GM12864 (cell line): ENCODE measurements around the gene SYT5.

Source experiments
- DNase-seq: peaks from one replicate; pipeline ENCODE4 v3.0.0-alpha.2; 2011; ENCODE audit warnings: low read depth
- H3K4me3 ChIP-seq: 2 replicates; pipeline ENCODE4 v1.5.1; 2011; ENCODE audit warnings: mild to moderate bottlenecking, low read depth, low read length, control low read depth
- TF ChIP-seq, protein P1 (sequence below): IDR thresholded peaks from 2 replicates; pipeline ENCODE4 v1.5.1; 2011; ENCODE audit warnings: low read depth, mild to moderate bottlenecking, moderate library complexity, low read length, control low read depth, inconsistent platforms; ENCODE audit errors: missing control alignments

SYT5 gene

DNA sequence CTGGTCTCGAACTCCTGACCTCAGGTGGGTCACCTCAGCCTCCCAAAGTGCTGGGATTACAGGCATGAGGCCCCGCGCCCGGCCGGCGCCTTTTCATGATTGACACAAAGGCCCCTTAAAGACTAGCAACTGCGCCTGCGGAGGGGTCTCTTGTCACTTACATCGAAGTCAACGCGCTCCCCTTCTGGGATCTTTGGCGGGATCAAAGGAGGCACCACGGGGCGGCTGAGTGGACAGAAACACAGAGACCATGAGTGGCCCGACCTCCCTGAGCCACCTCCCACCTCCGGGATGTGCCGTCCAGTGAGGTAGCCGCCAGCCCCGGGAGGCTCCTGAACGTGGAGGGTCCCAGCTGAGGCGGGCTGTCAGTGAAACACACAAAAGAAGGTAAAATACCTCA, 38.4 kb downstream of the SYT5 start:
- no peak overlapping the region for H3K4me3 ChIP-seq
- DNase-seq: no peak
- TF ChIP-seq, protein P1, sequence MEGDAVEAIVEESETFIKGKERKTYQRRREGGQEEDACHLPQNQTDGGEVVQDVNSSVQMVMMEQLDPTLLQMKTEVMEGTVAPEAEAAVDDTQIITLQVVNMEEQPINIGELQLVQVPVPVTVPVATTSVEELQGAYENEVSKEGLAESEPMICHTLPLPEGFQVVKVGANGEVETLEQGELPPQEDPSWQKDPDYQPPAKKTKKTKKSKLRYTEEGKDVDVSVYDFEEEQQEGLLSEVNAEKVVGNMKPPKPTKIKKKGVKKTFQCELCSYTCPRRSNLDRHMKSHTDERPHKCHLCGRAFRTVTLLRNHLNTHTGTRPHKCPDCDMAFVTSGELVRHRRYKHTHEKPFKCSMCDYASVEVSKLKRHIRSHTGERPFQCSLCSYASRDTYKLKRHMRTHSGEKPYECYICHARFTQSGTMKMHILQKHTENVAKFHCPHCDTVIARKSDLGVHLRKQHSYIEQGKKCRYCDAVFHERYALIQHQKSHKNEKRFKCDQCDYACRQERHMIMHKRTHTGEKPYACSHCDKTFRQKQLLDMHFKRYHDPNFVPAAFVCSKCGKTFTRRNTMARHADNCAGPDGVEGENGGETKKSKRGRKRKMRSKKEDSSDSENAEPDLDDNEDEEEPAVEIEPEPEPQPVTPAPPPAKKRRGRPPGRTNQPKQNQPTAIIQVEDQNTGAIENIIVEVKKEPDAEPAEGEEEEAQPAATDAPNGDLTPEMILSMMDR: no peak

DNA sequence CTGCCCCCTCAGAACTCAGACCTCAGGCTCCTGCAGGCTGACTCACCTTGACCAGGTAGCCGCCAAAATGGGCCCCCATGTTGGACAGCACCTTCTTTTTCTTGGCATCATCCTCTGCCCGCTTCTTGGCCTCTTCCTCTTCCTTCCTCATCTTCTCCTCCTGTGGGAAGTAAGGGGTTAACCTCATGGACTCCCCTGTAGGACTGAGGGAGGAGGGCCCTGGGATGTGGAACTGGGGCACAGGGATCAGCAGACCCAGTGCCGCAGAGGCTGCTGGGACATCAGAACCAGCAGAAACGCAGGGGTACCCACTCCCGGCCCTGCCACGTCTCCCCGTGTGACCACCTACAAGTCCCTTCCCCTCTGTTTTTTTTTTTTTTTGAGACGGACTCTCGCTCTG, 42.2 kb downstream of the SYT5 start:
- TF ChIP-seq, protein P1: no peak
- no peak for DNase-seq
- H3K4me3 ChIP-seq: no peak overlapping the region

DNA sequence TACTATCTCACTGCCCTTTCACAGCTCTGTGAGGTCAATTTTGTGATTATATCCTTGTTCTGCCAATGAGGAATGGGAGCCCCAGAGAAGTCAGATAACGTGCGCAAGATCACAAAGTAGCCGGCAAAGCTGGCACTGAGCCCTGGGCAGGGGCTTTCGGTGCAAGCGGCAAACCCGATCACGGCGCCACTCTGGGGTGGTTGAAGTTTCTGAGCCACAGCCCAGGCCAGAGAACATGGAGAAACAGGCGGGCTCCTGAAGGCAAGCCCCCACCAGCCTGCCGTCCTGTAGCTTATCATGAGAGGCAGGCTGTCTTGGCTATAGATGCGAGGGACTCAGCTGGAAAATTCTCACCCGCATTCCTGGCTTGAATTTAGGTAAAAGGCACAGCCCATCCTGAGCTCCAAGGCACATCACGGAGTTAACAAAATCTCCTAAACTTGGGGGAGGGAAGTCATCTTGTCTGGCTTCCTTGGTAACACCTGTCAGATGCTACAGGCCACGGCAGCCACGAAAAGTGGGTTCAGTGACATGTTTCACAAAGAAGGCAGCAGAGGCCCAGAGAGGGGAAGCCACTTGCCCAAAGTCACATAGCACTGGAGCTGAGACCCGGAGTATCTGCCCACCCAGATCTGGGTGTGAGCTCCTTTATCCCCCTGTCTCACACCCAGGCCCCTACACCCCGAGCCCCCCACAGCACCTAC, 43.5 kb downstream of the SYT5 start:
- TF ChIP-seq, protein P1: no peak
- no peak for DNase-seq
- no peak overlapping the region for H3K4me3 ChIP-seq

DNA sequence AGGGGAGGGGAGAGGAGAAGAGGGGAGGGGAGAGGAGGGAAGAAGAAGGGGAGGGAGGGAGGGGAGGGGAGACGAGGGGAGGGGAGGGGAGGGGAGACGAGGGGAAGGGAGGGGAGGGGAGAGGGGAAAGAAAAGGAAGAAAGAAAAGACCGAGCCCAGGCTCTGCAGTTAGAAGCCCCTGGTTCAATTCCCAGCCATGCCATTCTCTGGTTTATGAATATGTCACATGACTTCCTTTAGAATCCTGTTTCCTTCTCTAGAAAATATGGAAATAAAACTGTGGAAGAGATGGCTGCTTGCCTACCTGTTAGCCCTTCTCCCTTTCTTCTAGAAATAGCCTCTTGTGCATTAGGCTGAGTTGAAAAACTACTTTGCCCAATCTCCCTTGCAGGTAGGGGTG, 45.4 kb downstream of the SYT5 start:
- no peak overlapping the region for H3K4me3 ChIP-seq
- no peak for DNase-seq
- TF ChIP-seq, protein P1: no peak

DNA sequence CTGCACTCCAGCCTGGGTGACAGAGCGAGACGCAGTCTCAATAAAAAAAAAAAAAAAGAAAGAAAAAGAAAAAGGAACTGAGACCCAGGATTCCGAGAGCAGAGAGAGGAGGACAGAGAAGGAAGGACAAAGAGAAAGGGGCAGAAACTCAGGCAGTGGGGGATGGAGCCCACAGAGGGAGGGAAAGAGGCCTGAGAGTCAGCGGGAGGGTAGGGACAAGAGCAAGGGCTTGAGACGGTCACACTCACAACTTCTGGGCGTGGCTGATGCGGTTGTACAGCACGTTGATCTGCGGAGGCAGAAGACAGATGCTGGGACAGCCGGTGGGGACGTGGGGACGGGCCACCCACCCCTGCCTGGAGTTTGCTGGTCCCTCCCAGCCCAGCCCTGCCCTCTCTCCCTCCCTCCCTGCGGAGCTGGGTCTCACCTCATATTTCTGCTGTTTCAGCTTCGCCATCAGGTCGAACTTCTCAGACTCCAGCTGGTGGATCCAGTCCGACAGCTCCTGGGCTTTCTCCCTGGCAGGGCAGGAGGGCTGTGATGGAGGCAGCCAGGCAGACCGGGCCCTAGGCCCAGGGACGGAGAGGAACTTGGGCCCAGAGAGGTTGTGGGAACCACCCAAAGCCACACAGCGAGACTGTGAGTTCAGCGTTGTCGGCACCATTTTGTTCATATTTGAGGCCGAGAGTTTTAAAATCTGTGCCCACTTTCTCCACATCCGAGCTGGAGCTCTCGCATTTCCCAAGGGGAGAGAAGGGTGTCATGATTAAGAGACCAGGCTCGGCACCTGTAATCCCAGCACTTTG, 46.2 kb downstream of the SYT5 start:
- DNase-seq: no peak
- TF ChIP-seq, protein P1: no peak
- H3K4me3 ChIP-seq: no peak overlapping the region

DNA sequence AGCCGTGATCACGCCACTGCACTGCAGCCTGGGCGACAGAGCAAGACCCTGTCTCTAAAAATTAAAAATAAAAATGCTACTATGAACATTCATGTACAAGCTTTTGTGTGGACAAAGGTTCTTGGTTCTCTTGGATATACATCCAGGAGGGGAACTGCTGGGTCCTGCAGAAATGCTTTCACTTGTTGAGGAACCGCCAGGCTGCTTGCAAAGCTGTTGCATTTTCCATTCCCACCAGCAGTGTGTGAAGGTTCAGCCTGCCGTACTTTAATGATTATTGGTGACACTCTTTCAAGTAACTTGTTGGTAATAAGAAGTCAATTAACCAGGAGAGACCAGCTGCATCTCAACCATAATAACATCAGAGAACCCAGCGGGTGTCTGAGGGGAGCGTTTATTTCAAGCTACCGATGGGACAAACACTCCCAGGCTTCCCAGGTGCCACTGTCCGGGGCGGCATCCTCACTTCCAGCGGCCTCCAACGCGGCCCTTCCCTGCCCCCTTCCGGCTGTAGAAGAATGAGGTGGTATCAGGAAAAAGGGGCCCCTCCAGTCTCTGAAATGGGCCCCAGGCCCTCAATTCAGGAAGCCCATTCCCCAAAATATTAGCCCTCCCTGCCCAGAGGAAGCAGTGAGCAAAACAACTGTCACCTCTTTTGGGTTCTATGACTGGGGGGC, 47.5 kb downstream of the SYT5 start:
- no peak overlapping the region for H3K4me3 ChIP-seq
- TF ChIP-seq, protein P1: peak; percentile 26
- no peak for DNase-seq
